Stimulated activated naive CD4-positive, alpha-beta T cell (primary cell): Measurements from ENCODE around the gene TP53RK.
"Not testable (repeated sequence)": the region's sequence is repeated elsewhere in the genome, so short reads cannot be mapped to it uniquely, and the experiment has no call there.

Experiments
- DNase-seq, 6 experiments: peaks; one replicate each; lab custom pipeline; 2025; lab: John Stamatoyannopoulos, UW

Gene TP53RK

GRCh38 chr20:46683011-46683667 is 6.1 kb downstream of the TP53RK start:
- DNase-seq: no peak

DNA sequence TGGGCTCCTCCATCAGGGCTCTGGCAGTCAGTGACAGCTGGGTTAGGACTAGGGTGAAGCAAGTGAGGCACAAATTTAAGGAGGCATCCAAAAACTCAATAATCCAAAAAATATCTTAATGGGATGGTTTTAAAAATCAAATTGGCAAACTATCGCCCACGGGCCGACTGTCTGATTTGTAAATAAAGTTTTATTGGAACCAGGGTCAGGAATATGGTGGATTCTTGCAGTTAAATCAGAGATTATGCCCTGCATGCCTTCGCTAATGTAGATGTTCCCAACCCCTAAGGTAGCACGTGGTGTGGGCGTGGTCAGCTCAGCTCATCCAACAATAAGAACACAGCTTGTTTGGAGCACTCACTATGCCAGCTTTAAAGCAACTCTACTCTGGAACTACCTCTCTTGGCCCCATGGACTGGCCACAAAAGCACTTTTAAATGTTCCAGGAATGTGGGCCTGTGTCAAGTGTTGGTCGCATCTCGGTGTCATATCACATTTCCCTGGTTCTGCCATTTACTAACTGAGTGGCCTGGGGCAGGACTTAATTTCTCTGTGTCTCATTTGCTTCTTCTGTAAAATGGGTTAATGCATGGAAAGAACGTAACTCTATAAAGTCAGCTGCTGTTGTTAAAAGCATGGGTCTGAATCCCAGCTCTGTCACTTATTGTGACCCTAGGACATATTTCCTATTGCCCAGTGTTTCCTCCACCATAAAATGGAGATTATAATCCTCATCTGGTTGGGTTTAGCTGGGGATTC is 7.0 kb downstream of the TP53RK start:
- no peak for DNase-seq

- DNase-seq: peak; percentile 15 to 66 (median 42)
Measured at GRCh38 chr20:46681032-46681854, 8.0 kb downstream of the TP53RK start.

DNA sequence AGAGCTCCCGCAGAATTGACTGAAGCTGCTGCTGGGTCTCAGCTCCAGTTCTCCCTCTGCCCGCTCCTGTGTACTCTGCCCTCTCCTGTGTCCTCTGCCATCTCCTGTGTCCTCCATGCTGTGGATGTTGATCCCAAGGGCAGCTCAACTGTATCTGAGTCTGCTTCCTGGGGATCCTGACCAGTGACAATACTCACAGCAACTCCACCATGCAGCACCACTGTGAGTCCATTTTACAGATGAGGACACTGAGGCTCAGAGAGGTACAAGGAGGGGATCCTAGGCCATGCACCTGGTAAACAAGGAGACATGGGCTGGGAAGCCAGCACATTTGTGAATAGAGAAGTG is 8.6 kb downstream of the TP53RK start:
- DNase-seq: no peak

- no peak for DNase-seq
Measured at GRCh38 chr20:46678516-46678915, 10.7 kb downstream of the TP53RK start.

GRCh38 chr20:46677608-46678007 is 11.6 kb downstream of the TP53RK start:
- DNase-seq: no peak

DNA sequence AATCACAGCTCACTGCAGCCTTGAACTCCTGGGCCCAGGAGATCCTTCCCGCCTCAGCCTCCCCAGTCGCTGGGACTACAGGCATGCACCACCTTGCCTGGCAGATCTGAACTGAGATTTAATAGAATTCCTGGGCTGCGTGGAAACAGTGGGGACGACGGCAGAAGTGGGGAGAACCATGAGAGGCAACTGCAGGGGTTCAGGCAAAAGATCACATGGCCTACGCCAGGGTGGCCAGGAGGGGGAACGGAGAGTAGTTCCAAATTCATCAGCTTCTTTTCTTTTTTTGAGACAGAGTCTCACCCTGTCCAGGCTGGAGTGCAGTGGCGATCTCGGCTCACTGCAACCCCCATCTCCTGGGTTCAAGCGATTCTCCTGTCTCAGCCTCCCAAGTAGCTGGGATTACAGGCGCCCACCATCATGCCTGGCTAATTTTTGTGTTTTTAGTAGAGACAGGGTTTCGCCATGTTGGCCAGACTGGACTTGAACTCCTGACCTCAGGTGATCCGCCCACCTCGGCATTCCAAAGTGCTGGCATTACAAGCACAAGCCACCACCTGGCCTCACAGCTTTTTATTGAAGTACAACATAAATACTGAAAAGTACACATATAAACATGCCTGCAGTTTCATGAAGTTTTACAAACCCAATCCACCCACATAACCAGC is 12.5 kb downstream of the TP53RK start:
- not testable (repeated sequence) for DNase-seq

GRCh38 chr20:46674253-46675083 is 14.8 kb downstream of the TP53RK start:
- DNase-seq: no peak

GRCh38 chr20:46673394-46674252 is 15.6 kb downstream of the TP53RK start:
- DNase-seq: no peak

GRCh38 chr20:46672543-46673148 is 16.6 kb downstream of the TP53RK start:
- no peak for DNase-seq

DNA sequence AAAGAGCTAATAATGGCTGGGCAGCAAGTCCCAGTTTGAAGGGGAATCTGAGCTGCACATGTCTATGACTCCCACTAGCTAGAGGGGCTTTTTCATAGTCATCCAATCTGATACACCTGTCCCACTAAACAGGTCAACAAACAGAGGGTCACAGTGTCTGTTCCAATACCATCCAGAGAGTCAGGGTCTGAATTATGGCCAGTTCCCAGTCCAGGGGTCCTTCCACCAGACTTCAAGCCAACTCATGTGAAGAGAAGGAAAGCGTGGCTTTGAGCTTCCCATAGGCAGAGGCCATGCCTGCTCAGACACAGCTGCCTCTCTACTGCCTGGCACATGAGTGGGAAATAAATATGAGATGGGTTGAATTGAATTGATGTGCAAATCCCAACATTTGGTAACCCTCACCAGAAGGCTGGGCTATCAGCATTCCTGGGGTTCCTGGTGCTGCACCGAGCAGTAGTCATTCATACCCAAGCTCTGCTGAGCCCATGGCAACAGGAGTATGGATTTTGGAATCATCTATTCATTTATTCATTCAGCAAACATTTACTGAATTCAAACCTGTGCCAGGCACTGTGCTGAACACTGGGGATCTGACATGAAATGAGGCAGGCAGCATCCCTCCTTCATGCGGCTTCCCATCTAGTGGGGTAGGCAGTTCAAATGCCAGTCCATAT is 17.2 kb downstream of the TP53RK start:
- no peak for DNase-seq

- DNase-seq: no peak
Measured at GRCh38 chr20:46670585-46671584, 18.4 kb downstream of the TP53RK start.

- DNase-seq: no peak
Measured at GRCh38 chr20:46670228-46670584, 19.0 kb downstream of the TP53RK start.

GRCh38 chr20:46666818-46667515 is 22.3 kb downstream of the TP53RK start:
- DNase-seq: no peak

GRCh38 chr20:46666306-46666705 is 22.9 kb downstream of the TP53RK start:
- DNase-seq: no peak

DNA sequence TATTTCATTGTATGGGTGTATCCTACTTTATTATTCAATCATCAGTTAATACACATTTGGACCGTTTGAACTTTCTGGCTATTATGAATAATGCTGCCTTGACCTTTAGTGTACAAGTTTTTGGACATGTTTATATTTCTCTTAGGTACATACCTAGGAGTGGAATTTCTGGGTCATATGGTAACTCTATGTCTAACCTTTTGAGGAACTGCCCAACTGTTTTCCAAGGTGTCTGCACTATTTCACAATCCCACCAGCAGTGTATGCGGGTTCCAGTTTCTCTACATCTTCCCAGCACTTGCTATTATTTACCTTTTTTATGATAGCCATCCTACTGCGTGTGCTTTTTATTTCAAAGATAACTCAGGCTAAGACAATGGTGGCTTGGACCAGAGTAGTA is 23.6 kb downstream of the TP53RK start:
- no peak for DNase-seq

DNA sequence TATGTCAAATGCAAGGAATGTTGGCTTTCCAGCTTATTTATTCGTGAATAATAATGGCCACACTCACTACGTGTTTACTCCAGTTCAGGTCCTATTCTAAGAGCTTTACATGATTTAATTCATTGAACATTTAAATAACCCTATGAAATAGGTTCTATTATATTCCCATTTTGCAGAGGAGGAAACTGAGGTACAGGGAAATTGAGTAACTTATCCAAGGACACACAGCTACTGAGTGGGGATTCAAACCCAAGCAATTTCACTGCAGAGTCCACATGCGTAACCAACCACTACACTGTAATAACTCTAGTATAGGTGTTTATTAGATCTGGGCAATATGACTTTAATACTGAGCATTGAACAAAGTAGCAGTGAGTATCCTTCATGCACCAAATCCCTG is 25.7 kb downstream of the TP53RK start:
- no peak for DNase-seq

DNA sequence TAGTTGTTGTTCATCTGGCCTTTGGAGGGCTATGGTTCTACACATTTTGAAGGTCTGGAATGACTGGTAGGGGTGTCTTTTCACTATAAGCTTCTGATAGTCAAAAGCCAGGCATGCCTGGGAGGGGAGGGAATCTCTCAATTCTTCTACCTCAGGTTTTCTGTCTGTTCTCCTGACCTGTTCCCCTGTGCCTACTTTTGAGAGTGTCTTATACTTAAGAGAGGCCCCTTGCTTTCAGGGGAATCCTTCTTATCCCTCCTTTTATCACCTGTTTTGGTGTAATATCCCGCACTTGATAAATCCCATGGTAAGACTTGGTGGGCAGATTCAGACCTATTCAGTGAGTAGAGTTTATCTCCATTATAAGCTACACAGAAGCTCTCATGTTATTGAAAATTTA is 27.6 kb downstream of the TP53RK start:
- no peak for DNase-seq
